HG03432 (cell line): Measurements from ENCODE around the gene NCBP3.
A peak's percentile ranks its signal among the peaks of the same experiment; 100 is the strongest.

Experiments
- ATAC-seq: cut with Tn5 transposase; IDR thresholded peaks from one replicate; pipeline ENCODE4 v1.9.1; 2021; ENCODE audit warnings: mild to moderate bottlenecking, moderate library complexity; ENCODE audit not compliant: unreplicated experiment

Gene NCBP3, protein sequence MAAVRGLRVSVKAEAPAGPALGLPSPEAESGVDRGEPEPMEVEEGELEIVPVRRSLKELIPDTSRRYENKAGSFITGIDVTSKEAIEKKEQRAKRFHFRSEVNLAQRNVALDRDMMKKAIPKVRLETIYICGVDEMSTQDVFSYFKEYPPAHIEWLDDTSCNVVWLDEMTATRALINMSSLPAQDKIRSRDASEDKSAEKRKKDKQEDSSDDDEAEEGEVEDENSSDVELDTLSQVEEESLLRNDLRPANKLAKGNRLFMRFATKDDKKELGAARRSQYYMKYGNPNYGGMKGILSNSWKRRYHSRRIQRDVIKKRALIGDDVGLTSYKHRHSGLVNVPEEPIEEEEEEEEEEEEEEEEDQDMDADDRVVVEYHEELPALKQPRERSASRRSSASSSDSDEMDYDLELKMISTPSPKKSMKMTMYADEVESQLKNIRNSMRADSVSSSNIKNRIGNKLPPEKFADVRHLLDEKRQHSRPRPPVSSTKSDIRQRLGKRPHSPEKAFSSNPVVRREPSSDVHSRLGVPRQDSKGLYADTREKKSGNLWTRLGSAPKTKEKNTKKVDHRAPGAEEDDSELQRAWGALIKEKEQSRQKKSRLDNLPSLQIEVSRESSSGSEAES

DNA sequence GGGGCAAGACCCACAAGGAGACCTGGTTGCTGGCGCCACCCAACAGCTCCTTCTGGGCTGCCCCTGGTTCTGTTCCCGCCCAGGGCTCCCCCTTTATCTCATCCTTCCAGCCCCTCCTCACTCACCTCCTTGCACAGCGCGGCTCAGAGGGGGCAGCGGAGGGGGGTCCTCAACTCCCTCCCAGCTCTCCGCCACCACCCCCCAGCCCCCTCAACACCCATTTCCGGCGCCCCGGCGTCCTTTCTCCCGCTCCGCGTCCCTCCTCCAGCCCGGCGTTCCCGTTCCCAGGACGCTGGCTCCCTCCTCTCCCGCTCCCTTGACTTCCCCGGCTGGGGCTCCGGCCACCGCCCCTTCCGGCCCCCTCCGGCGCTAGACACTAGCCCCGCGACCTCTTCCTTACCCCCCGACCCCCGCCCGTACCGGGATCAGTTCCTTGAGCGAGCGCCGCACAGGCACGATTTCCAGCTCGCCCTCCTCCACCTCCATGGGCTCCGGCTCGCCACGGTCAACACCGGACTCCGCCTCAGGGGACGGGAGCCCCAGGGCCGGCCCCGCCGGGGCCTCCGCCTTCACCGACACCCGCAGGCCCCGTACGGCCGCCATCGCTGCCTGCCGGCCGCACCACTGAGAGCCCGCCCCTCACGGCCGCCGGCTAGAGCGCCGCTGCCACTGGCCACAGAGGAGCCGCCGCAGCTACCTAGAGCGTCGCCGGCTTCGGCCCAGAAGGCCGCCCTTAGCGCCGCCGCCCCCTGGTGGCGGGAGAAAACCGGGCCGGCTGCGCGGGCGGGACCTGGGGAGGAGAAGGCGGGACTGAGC, at the start of gene NCBP3:
Gene NCBP3, minus strand, starts transcription at position 626 of the 816 bp plus-strand sequence. Its CDS starts 23 bp downstream, at position 603.
- ATAC-seq, result peak; percentile 95

DNA sequence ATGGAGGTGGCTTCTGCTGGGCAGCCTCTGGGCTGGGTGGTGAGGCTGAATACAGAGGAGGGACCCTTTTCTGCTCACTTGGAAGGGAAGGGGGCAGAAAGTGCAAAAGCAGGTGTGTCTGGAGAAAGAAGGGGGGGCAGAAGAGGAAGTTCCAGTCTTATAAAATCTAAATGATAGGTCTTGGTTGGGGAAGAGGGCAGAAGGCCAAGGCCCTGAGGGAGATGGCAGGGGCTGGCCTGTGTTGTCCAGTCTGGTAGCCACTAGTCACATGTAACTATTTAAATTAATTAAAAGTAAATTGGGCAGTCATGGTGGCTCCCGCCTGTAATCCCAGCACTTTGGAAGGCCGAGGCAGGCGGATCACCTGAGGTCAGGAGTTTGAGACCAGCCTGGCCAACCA, 49.3 kb upstream of the NCBP3 start:
- ATAC-seq, result no peak

DNA sequence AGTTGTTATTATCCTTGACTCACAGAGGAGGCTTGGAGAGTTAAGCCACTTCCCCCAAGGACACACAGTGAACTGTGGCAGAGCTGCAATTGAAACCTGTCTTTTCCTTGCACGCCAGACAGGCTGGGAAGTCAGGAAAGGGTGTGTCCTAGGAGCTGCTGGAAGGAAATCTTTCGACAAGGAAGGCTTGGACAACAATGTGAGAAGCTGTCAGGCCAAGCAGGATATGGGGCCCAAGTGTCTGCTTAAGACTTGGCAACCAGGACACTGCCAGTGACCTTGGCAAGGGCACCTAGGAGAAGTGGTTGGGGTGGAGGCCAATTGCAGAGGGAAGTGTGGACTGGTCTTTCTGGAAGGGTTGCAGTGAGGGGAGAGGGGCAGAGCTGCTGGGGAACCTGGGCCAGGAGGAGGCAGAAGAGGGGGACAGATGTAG, 48.9 kb upstream of the NCBP3 start:
- no peak for ATAC-seq

DNA sequence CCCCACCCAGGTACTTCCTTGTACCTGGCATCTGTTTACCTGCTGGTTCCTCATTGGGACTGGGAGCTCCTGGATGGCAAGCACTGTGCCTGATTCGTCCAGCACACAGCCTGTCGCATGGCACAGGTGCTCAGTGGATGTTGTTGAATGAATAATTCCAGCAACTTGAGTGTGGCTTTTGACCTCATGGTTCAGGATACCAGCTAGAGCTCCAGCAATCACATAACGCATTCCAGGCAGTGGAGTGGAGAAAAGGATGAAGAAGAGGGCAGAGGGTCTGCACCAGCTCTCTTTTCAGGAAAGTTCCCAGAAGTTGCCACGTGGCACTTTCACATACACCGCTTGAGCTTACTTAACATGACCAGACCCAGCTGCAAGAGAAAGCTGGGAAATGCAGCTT, 48.1 kb upstream of the NCBP3 start:
- no peak for ATAC-seq

DNA sequence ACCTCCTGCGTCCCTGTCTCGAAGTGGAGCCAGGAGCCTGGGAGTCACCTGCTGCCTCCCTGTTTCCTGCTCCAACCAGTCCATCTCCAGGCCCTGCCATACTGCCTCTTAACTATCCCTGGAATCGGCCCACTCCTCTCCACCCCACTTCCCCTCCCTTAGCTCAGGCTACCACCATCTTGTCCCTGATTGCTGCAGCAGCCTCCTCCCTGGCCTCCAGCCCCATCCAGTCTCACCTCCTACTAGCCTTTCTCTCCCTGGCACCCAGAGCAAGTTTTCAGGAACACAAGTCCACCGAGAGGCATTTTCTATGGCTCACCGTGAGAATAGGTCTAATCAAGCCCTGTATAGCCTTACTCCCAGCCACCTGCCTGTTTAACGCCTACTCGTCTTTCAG, 47.7 kb upstream of the NCBP3 start:
- no peak for ATAC-seq

DNA sequence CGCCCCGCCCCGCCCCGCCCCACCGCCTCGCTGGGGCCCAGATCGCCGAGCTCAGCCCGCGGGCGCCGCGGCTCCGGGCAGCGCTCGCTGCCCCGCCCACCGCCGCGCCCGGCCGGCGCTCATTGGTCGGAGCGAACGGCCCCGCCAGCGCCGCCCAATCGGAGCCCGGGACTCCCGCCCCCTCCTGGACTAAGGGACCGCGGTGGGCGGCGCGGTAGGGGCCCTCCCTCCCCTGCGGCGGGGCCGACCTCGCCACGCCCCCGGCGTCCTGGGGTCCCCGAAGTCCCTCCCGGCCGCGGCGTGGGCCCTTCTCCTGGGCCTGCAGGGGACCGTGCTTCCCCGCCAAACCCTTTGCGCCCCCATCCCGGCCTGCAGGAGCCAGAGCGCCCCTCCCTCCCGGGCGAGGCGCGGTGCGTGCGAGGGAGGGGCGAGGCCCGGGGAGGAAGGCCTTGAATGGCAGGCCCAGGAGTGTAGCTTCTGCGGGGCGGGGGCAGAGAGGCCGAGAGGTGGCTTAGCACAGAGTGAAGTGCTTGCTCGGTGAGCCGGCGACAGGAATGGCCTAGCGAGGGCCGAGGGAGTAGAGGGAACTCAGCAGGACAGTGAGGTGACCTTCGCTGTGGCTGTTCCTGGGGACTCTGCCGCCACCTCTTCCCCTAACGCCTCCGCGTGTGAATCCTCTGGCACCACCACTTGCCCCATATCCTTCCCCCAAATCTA, 47.1 kb upstream of the NCBP3 start, which contains the start of gene CAMKK1:
Gene CAMKK1, minus strand, starts transcription at position 51 of the 717 bp plus-strand sequence. CDS start 7,366 bp downstream, outside the sequence.
- peak; percentile 83 for ATAC-seq

DNA sequence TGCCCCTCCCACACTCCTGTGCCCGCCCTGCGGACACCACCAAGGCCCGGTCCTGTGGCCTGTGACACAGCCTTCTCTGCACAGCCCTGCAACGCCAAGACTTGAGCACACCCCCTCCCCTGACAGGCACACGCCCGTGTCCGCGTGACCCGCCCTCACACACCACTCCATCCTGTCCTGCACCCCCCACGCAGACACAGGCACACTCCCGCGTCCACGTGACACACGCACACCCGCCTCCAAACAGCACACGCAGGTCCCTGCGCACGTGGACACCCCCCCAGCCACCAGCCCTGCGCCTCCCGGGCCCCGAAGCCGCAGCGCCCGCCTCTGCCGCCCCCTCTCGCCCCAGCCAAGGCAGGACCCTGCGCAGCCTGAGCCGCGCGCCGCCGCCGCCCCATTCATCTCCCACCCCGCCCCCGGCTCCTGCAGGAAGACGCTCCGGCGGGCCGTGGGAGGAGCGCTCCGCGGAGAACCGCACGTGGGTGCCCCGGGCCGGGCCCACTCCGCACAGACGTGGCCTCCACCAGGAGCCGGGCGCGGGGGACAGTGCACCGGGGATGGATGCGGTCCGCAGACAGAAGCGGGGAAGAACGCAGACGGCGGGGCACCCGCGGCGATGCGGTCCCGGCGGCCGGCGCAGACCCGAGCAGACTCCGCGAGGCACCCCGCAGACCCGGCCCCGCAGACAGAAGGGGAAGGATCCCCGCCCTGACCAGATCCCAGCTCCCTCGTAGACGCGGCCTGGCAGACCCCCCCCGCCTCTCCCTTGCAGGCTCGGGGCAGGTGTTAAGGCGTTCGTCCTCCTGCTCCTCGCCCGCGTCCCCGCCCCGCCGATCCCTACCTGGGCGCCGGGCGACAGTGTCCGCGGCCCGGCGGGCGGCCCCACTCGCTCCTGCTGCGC, 46.3 kb upstream of the NCBP3 start:
- peak; percentile 23 for ATAC-seq

DNA sequence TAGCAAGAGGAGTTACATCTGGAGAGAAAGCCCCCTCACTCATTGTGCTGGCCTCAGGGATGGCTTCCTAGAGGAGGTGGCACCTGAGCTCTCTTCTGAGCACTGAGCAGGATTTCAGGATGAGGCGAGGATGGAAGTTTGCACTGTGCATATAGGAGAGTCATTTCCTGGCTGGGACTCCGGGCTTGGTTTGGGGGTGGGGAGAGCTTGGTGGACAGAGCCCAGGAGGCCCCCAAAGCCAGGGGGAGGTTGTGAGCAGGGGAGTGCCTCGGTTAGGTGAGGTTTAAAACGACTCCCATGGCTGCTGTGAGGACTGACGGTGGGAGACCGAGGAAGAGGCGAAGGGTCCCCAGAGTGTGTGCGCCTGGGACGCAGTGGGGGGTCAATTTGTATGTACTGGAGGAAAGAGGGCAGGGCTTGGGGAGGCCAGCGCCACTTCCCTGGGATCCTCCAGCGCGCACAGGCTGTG, 45.6 kb upstream of the NCBP3 start:
- ATAC-seq, result no peak

DNA sequence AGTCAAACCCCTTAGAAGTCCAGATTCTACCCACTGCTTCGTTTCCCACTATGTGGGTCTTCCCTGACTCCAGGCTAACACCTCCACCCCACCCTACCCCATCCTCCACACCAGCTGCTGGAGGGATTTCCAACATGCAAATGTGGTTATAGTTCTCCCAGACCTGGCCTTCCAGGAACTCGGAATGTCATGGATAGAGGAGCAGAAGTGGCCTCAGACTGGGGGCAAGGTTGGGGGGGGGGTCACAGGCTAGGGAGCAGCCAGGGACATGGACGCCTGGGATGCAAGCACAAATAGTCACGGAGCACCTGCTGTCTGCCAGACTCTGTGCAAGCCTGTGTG, 44.8 kb upstream of the NCBP3 start:
- ATAC-seq, result no peak

DNA sequence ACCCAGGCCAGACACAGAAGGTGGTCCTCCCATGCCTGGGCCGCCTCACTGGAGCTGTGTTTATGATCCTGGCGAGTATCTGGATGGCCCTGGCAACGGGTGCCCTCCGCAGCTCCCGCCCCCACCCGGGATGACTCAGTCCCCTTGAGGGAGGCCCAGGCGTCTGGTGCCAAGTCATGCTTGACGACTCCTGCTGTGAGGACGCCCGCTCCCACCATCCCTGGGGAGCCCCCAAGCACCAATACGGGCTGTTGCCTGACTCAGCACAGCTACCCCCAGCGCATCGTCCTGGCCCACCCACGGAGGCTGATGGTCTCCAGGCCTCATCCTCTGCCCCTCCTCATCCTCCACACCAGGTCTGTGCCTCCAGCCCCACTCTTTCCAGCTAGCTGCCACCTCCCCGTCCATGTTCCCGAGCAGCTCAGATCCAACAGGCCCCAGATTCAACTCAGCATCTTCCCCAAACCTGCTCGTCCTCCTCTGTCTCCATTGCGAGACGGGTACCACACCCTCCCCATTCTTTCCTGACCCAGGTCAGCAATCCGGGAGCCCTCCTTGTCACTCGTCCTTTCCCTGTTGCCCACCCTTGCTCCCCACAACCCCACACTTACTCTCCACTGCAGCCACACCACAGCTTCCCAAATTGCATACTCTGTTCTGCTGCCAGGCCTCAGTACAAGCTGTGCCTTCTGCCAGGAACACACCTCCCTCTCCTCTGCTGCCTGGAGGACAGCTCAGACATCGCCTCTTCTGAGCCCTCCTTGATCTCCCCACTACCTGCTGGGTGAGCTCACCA, 44.2 kb upstream of the NCBP3 start:
- ATAC-seq, result no peak

DNA sequence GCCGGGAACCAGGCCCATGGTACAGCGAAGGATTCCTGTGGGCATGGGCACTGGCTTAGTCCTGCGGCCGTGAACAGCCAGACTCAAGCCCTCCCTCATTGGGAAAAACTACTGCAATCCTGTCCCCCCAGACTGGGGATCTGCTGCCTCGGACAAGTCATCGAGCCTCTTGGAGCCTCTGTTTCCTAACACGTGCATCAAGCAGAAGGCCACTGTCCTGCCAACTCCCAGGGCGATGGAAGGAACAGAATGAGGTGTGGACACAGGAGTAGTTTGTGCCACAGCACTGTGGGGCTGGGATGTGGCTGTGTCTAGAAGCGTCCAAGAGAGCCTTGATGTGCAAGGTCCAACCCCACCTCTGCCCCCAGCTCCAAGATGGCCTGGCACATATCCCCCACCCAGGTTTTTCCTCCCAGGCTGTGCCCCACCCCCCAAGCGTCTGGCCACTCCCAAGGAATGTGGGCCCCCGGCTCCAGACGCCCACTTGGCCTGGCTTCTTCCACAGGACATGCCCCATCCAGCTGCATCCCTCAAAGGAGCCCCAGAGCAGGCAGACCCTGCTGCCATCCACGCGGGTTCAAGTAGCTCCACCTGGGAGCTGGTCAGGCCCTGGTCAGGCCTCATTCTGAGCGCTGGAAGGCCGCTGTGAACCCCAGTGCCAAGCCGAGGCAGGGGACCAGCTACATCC, 43.4 kb upstream of the NCBP3 start:
- ATAC-seq, result no peak

DNA sequence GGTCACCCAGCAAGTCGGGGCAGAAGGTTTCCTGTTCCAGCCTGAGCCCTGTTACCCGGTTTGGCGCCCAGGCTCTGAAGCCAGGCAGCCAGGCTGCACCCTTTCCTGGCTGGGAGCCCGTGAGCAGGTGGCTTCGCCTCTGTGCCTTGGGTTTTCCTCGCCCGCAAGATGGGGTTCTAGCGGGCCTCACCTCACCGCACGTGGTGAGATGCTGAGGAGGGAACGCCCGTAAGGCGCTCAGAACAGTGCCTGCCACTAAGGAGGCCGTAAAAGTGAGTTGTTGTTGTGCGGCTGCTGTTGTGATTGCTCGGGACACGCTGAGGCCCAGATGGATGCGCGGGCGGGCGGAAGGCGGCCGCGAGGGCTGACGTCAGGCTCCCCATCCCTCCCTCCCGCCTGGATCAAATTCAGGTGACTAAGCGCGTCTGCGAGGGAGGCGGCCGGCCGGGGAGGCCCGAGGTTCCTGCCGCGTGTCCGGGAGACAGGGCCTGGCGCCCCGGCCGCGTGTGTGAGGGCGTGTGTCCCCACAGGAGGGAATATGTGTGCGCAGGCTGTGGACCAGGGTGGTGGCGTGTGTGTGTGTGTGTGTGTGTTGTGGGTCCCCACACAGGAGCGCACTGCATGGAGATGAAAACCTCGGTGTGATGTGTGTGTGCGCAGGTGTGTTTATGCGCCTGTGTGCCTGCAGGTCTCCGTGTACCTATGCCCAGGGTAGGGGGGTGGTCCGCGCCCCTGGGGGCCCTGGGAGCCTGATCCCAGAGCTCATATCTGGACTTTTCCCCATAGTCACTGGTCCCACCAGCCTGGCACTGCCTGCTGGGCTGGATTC, 42.5 kb upstream of the NCBP3 start:
- ATAC-seq, result no peak

DNA sequence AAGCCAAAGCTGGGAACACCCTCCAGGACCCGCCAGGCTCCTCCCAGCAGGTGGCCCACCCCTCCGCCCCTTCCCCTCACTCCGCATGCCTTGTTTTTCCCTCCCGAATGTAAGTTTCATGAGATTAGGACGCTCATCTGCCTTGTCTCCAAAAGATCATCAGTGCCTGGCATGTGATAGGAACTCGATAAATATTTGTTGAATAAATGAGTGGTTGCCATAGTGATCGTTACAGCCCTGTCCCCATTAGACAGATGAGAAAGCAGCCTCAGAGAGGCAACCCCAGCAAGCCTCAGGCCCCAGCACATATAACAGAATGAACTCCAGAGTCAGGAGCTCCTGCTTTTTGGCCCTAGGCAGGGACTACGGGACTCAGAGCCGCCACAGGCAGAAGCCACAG, 41.8 kb upstream of the NCBP3 start:
- no peak for ATAC-seq

DNA sequence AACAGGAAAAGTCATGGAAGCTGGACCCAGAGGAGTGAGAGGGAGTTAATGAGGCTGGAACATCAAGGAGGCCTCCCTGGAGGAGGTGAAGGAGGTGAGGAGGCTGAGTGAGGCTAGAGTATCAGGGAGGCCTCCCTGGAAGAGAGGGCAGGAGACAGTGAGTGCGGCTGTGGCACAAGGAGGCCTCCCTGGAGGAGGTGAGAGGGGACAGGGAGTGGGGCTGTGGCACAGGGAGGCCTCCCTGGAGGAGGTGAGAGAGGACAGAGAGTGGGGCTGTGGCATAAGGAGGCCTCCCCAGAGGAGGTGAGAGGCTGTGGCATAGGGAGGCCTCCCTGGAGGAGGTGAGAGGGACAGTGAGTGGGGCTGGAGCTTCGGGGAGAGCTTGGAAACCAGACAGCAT, 41.3 kb upstream of the NCBP3 start:
- ATAC-seq, result no peak

DNA sequence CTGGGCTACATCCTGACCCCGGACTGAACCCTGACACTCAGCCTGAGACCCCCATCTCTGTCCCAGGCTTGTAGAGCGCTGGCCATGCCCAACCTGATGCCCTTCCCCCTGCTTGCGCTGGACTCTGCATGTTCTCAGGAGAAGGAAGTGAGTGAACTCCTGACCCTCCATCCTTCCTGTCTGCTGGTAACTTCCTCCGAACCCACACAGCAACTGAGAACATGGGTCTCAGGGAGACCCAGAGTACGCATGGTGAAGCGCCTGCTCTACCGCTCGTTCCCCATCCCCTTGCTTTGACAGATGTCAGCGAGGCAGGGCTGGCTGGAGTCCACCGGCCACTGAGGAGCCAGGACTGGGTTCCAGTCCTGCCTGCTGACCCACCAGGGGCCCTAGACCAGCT, 40.7 kb upstream of the NCBP3 start:
- no peak for ATAC-seq

DNA sequence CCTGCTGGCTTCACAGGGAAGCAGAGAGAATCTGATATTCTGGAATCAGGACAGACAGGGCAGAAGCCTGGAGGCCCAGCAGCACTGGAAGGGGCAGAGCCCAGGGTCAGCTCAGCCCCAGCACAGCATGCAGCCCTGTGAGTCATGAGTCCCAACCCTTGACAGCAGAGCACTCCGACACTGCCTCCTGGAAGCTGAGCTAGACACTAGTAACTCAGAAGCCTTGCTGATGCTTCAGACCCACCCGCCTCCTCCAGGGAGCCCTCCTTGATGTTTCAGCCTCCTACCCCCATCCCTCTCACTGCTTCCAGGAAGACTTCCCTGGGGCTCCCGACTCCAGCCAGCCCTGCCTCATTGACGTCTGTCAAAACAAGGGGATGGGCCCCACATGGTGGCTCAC, 39.9 kb upstream of the NCBP3 start:
- ATAC-seq, result no peak

DNA sequence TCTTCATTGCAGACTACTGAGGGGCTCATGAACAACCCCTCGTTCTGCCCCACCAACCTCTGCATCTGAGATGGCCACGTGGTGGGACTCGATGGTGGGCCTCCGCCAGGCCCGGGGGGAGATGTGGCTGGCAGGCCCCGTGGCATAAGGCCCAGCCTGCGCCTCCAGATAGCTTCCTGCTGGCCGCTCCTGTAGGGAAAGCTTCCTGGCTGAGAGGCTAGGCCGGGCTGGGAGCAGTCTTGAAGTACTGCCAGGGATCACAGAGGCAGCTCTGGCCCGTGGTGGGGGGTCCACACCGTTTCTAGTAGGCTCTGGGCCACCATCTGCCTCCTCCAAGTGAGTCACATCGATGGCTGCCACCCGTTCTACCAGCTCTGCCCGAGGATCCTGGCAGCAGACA, 39.2 kb upstream of the NCBP3 start:
- ATAC-seq, result no peak

DNA sequence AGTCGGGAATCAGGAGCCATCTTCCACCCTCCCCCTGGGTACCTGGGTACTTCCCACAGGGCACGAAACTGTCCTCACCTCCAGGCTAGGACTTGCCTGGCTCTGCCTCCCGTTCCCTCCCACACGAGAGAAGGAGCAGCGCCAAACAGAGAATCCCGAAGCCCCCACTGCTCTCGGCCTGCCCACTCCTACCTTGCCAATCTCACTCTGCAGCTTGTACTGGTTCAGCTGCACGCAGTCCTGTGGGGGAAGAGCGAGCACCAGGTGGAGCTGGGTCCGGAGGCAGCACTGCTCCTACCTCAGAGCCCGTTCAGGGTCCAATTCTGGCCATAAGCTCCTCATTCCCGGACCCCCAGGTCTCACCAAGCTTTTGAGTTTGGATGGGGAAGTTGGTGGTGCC, 38.1 kb upstream of the NCBP3 start:
- no peak for ATAC-seq
